A549 (cell line): ENCODE measurements around the gene CACNA1C. TPM values are rescaled to one million over a fixed set of nuclear protein-coding genes. Genes with fewer than 3 reads are reported as not detected.

Source experiments
- ATAC-seq, 2 experiments: fragments of 200-7000 bp in 1 of 2; fragments of >200 bp in 1 of 2; cut with Nextera tagmentation in 1 of 2; cut with Tn5 transposase in 1 of 2; 3 replicates each; pipeline versions ENCODE4 v1.8.0 to v1.9.1; 2018 to 2020; ENCODE audit warnings: mild to moderate bottlenecking in 1 of 2, moderate library complexity in 1 of 2
- CTCF ChIA-PET: fragments of 300-600 bp; sonication (Branson Sonifier 250); formaldehyde crosslinking; extraction: SDS; loops from one replicate; lab custom pipeline; 2021; ENCODE audit warnings: antibody characterized with exemption, inconsistent platforms; lab: Yijun Ruan, JAX
- POLR2A ChIA-PET: fragments of 350-600 bp; formaldehyde crosslinking; extraction: SDS; loops from one replicate; lab custom pipeline; 2021; ENCODE audit warnings: antibody characterized with exemption, inconsistent platforms; lab: Yijun Ruan, JAX
- DNase-seq, 2 experiments: peaks; one replicate each; pipeline versions ENCODE4 v3.0.0 to v3.0.0-alpha.2; 2011 to 2016; ENCODE audit warnings: low read depth in 1 of 2, low spot score in 1 of 2
- FAIRE-seq: peaks from 2 replicates; lab custom pipeline; 2011; peaks lifted over from hg19 to GRCh38; lab: Jason Lieb, UNC
- H3K27ac ChIP-seq, 2 experiments: fragments of >200 bp; sonication (Bioruptor Twin); formaldehyde crosslinking; 3 replicates each; pipeline ENCODE4 v1.5.1; 2016 to 2017
- H3K4me1 ChIP-seq: fragments of >200 bp; sonication (Bioruptor Twin); formaldehyde crosslinking; 3 replicates; pipeline ENCODE4 v1.6.1; 2016
- H3K4me2 ChIP-seq: fragments of >200 bp; sonication (Bioruptor Twin); formaldehyde crosslinking; 3 replicates; pipeline ENCODE4 v1.6.1; 2016
- H3K4me3 ChIP-seq: fragments of >200 bp; sonication (Bioruptor Twin); formaldehyde crosslinking; 3 replicates; pipeline ENCODE4 v1.5.1; 2016
- H3K9me3 ChIP-seq: fragments of >200 bp; sonication (Bioruptor Twin); formaldehyde crosslinking; 3 replicates; pipeline ENCODE4 v1.6.1; 2016
- ATOH8 ChIP-seq: fragments of 250-450 bp; sonication (Bioruptor Pico); IDR thresholded peaks from 2 replicates; pipeline ENCODE4 v1.5.0; 2020; ENCODE audit warnings: low read depth, mild to moderate bottlenecking, moderate library complexity
- BHLHE40 ChIP-seq: IDR thresholded peaks from 2 replicates; pipeline ENCODE4 v1.6.1; 2012; ENCODE audit warnings: low read depth, low read length, inconsistent platforms
- CBX8 ChIP-seq: fragments of 200-600 bp; sonication (generic); IDR thresholded peaks from 2 replicates; pipeline ENCODE4 v1.6.1; 2016
- CHD2 ChIP-seq: fragments of 150-350 bp; IDR thresholded peaks from 2 replicates; pipeline ENCODE4 v1.6.1; 2014; ENCODE audit warnings: low read length; ENCODE audit not compliant: partially characterized antibody
- CHD4 ChIP-seq: fragments of 200-600 bp; sonication (generic); IDR thresholded peaks from 2 replicates; pipeline ENCODE4 v1.6.1; 2016; ENCODE audit warnings: antibody characterized with exemption, mild to moderate bottlenecking, borderline replicate concordance
- E2F6 ChIP-seq: IDR thresholded peaks from 2 replicates; pipeline ENCODE4 v1.6.1; 2012; ENCODE audit warnings: low read depth, borderline replicate concordance
- EHMT2 ChIP-seq: fragments of 200-600 bp; sonication (generic); IDR thresholded peaks from 2 replicates; pipeline ENCODE4 v1.6.1; 2016; ENCODE audit warnings: antibody characterized with exemption, low read depth, mild to moderate bottlenecking, moderate library complexity
- EP300 ChIP-seq, 2 experiments: fragments of >200 bp; sonication (Bioruptor Twin); formaldehyde crosslinking; IDR thresholded peaks; 2 replicates in 1 of 2; 3 replicates in 1 of 2; pipeline ENCODE4 v1.6.1; 2016 to 2017
- FOXS1 ChIP-seq: fragments of 250-450 bp; sonication (Bioruptor Pico); IDR thresholded peaks from 2 replicates; pipeline ENCODE4 v1.5.0; 2020; ENCODE audit warnings: mild to moderate bottlenecking, moderate library complexity
- HDAC2 ChIP-seq: fragments of 200-600 bp; sonication (generic); IDR thresholded peaks from 2 replicates; pipeline ENCODE4 v1.6.1; 2016
- HMGXB4 ChIP-seq: fragments of 250-450 bp; sonication (Bioruptor Pico); IDR thresholded peaks from 2 replicates; pipeline ENCODE4 v1.5.0; 2021; ENCODE audit warnings: mild to moderate bottlenecking, moderate library complexity, borderline replicate concordance
- JUN ChIP-seq, 2 experiments: fragments of >200 bp; sonication (Bioruptor Twin); formaldehyde crosslinking; IDR thresholded peaks; 2 replicates in 1 of 2; 3 replicates in 1 of 2; pipeline ENCODE4 v1.6.1; 2016 to 2017
- JUNB ChIP-seq: fragments of >200 bp; sonication (Bioruptor Twin); formaldehyde crosslinking; IDR thresholded peaks from 2 replicates; pipeline ENCODE4 v1.6.1; 2016
- KDM1A ChIP-seq: fragments of 200-600 bp; sonication (generic); IDR thresholded peaks from 2 replicates; pipeline ENCODE4 v1.6.1; 2016; ENCODE audit warnings: low read depth, mild to moderate bottlenecking
- MYC ChIP-seq: IDR thresholded peaks from 2 replicates; pipeline ENCODE4 v1.6.1; 2012; ENCODE audit warnings: mild to moderate bottlenecking, inconsistent platforms, low read length, improper control_type of control experiment, borderline replicate concordance
- NFE2L2 ChIP-seq: fragments of 150-350 bp; conservative IDR thresholded peaks from 2 replicates; pipeline ENCODE4 v1.6.1; 2014; ENCODE audit warnings: low read length
- NPAS2 ChIP-seq: fragments of 250-450 bp; sonication (Bioruptor Pico); IDR thresholded peaks from 2 replicates; pipeline ENCODE4 v1.8.0; 2022; ENCODE audit warnings: mild to moderate bottlenecking, moderate library complexity, borderline replicate concordance
- PHF8 ChIP-seq: fragments of 200-600 bp; sonication (generic); IDR thresholded peaks from 2 replicates; pipeline ENCODE4 v1.6.1; 2016; ENCODE audit warnings: low read depth, mild to moderate bottlenecking, antibody characterized with exemption, moderate library complexity, borderline replicate concordance
- POLR2AphosphoS2 ChIP-seq: conservative IDR thresholded peaks from 2 replicates; pipeline ENCODE4 v1.6.1; 2012; ENCODE audit warnings: low read length, improper control_type of control experiment, inconsistent platforms
- RAD21 ChIP-seq, 2 experiments: fragments of >200 bp in 1 of 2; sonication (Bioruptor Twin) in 1 of 2; formaldehyde crosslinking in 1 of 2; IDR thresholded peaks in 1 of 2; conservative IDR thresholded peaks in 1 of 2; 2 replicates in 1 of 2; 3 replicates in 1 of 2; pipeline ENCODE4 v1.6.1; 2012 to 2018; ENCODE audit warnings: inconsistent platforms in 1 of 2
- RCOR1 ChIP-seq: fragments of 150-350 bp; IDR thresholded peaks from 2 replicates; pipeline ENCODE4 v1.6.1; 2014; ENCODE audit warnings: antibody characterized with exemption, low read length, low read depth
- RFX5 ChIP-seq: fragments of 450-650 bp; IDR thresholded peaks from 2 replicates; pipeline ENCODE4 v1.7.1; 2014; ENCODE audit warnings: antibody characterized with exemption, mild to moderate bottlenecking, moderate library complexity
- SMC3 ChIP-seq: fragments of >200 bp; sonication (Bioruptor Twin); formaldehyde crosslinking; IDR thresholded peaks from 3 replicates; pipeline ENCODE4 v1.6.1; 2018; ENCODE audit warnings: inconsistent platforms
- ZNF302 ChIP-seq: fragments of 250-450 bp; sonication (Bioruptor Pico); IDR thresholded peaks from 2 replicates; pipeline ENCODE4 v1.9.0; 2021; ENCODE audit warnings: inconsistent platforms, mild to moderate bottlenecking, moderate library complexity
- WGBS: methylation state at CpG from one replicate; pipeline ENCODE4 v1.1.6; 2017; ENCODE audit errors: missing lambda C conversion rate; 5-methylcytosine and 5-hydroxymethylcytosine counted together
- polyA plus RNA-seq, 4 experiments: library from polyadenylated mRNA; depleted of rRNA in 3 of 4; stranded (reverse); fragments of >200 nt; fragmentation: RNase III in 1 of 4; extraction: RNeasy Plus Mini Kit Qiagen cat#74134 plus additional on column Dnase treatment in 1 of 4; gene quantifications; 2 replicates in 3 of 4; 3 replicates in 1 of 4; pipeline ENCODE4 v1.2.3, GENCODE V29; 2011 to 2017

CACNA1C gene
- polyA plus RNA-seq, 2 of the 4 experiments (the other 2 are of a cell fraction): not detected

GRCh38 chr12:2053691-2054090 is 904 bp downstream of the CACNA1C start:
- FAIRE-seq (no peak), DNase-seq (no peak), ATAC-seq (no peak)
- no peak overlapping the region for H3K27ac ChIP-seq
- H3K4me2 ChIP-seq: no peak overlapping the region
- no peaks in the 10 kb centered on the region for H3K9me3 ChIP-seq
- no peaks in the 10 kb centered on the region; the same call in 2 of the 3 replicates for H3K4me1 ChIP-seq
- H3K4me3 ChIP-seq: no peak overlapping the region
- CTCF ChIA-PET: no interaction called here
- POLR2A ChIA-PET: no interaction called here
- 74% methylated on average over 27 of the region's 60 CpGs for WGBS
- TF ChIP-seq NPAS2 (CRISPR knock-in tag): no peak
- TF ChIP-seq ZNF302 (CRISPR knock-in tag): no peak
- no peak for TF ChIP-seq CBX8
- TF ChIP-seq NFE2L2: no peak
- TF ChIP-seq POLR2AphosphoS2: no peak
- TF ChIP-seq EP300 (IDR thresholded peaks at IDR 0.05): no peak
- no peak for TF ChIP-seq MYC
- no peak for TF ChIP-seq SMC3
- TF ChIP-seq EHMT2: no peak
- no peak for TF ChIP-seq HMGXB4 (CRISPR knock-in tag)
- no peak for TF ChIP-seq BHLHE40
- TF ChIP-seq RFX5: no peak
- no peak for TF ChIP-seq HDAC2
- TF ChIP-seq JUN (IDR thresholded peaks at IDR 0.05): no peak
- TF ChIP-seq FOXS1 (CRISPR knock-in tag): no peak
- TF ChIP-seq E2F6: no peak
- TF ChIP-seq RCOR1: no peak
- no peak for TF ChIP-seq RAD21 (conservative IDR thresholded peaks at IDR 0.05 in 1 of 2, IDR thresholded peaks at IDR 0.05 in 1 of 2)
- no peak for TF ChIP-seq PHF8
- no peak for TF ChIP-seq CHD2

- no peaks in the 10 kb centered on the region for H3K9me3 ChIP-seq
- DNase-seq (no peak), FAIRE-seq (no peak), ATAC-seq (no peak)
- ChIA-PET POLR2A (no interaction called here), CTCF (interaction anchor here (5.0 kb wide), 1 partner anchor 528 kb away, joined by 32 read pairs; no protein-coding TSS in a partner anchor)
- H3K4me3 ChIP-seq: no peak overlapping the region
- H3K4me2 ChIP-seq: no peak overlapping the region
- no peak overlapping the region for H3K27ac ChIP-seq
- WGBS: 59% methylated on average over 39 of the region's 40 CpGs
- TF ChIP-seq KDM1A: no peak
- no peak for TF ChIP-seq FOXS1 (CRISPR knock-in tag)
- TF ChIP-seq CHD4: no peak
- no peak for TF ChIP-seq PHF8
- no peak for TF ChIP-seq ATOH8
- TF ChIP-seq NPAS2 (CRISPR knock-in tag): no peak
- TF ChIP-seq JUNB: no peak
- H3K4me1 ChIP-seq: no peaks in the 10 kb centered on the region; the same call in 2 of the 3 replicates
Observed at GRCh38 chr12:2054091-2055018, 1.6 kb downstream of the CACNA1C start.
